ENCODE measurements around the gene DLL4. TPM values are rescaled to one million over a fixed set of nuclear protein-coding genes. Genes with fewer than 3 reads are reported as not detected.
A peak's percentile ranks its signal among the peaks of the same experiment; 100 is the strongest.

The DLL4 gene
- total and polyA plus RNA-seq, 2 experiments from 2014 or later = 2.3 TPM; not detected in 1

GRCh38 chr15:40941068-40941527 lies 12.0 kb downstream of the DLL4 start:
- Histone ChIP-seq H3K79me2 (no peaks in the 10 kb centered on the region), H3K4me3 (no peak overlapping the region), H3K4me2 (peak overlapping the region; percentile 96), H4K20me1 (ENCODE audit: insufficient read depth, poor library complexity, severe bottlenecking) (no peaks in the 10 kb centered on the region), H3K9me3 (ENCODE audit: low read depth) (no peaks in the 10 kb centered on the region), H3K27ac (peak overlapping the region; percentile 84), H3K9me2 (replicated peaks; ENCODE audit: insufficient read depth) (no peaks in the 10 kb centered on the region), H3K4me1 (ENCODE audit: insufficient read depth) (peaks cover 11% of the 10 kb centered on the region), H3K36me3 (replicated peaks; ENCODE audit: insufficient read depth, low read depth) (no peaks in the 10 kb centered on the region), H2AFZ (peak overlapping the region; percentile 38), H3K27me3 (no peaks in the 10 kb centered on the region)
- WGBS (ENCODE audit: low lambda C conversion rate, missing lambda C conversion rate) = 17% methylated on average over 7 of the region's 7 CpGs
- DNase-seq (ENCODE audit: low spot score) = no peak
- no peak for TF ChIP-seq EZH2 (IDR thresholded peaks at IDR 0.05; ENCODE audit: borderline replicate concordance)
- TF ChIP-seq, protein P1, sequence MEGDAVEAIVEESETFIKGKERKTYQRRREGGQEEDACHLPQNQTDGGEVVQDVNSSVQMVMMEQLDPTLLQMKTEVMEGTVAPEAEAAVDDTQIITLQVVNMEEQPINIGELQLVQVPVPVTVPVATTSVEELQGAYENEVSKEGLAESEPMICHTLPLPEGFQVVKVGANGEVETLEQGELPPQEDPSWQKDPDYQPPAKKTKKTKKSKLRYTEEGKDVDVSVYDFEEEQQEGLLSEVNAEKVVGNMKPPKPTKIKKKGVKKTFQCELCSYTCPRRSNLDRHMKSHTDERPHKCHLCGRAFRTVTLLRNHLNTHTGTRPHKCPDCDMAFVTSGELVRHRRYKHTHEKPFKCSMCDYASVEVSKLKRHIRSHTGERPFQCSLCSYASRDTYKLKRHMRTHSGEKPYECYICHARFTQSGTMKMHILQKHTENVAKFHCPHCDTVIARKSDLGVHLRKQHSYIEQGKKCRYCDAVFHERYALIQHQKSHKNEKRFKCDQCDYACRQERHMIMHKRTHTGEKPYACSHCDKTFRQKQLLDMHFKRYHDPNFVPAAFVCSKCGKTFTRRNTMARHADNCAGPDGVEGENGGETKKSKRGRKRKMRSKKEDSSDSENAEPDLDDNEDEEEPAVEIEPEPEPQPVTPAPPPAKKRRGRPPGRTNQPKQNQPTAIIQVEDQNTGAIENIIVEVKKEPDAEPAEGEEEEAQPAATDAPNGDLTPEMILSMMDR (IDR thresholded peaks at IDR 0.05; ENCODE audit: poor library complexity) = no peak

DNA sequence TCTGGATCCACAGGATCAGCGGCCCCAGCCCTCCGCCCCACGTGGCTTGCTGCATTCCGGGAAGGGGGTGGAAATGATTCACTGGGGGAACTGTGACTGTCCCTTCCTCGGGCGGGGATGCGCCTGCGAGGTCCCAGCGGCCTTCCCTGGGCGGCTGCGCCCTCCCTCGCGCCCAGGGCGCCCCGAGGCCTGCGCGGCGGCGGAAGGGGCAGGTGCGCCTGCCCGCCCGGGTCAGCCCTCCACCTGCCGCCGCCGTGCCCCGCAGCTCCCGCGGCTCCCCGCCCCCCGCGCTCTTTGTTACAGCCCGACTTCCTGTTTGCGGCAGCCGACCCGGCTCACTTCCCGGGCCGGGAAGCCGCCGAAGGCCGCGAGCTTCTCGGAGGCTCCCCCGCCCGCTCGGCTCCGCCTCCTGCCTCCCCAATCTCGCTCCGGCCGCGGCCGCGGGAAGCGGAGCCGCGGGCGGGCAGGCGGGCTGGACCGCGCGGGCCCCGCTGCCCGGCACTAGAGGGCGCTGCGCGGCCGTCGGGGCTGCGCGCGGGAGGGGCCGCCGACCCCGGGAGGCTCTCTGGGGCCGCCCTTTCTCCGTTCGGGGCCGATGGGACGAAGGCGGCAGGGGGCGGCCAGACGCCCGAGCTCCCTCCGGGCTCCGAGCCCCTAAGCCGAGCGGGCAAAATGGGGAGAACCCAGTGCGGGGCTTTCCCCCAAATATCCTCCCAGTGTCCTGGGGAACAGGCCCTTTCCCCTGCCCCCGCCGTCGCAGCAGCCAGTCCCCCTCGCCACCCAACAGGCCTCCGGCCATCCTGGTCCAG lies 12.6 kb downstream of the DLL4 start:
- no peaks in the 10 kb centered on the region for H3K79me2 ChIP-seq
- peak overlapping the region; percentile 27 for H3K4me3 ChIP-seq
- H3K9me2 ChIP-seq (replicated peaks; ENCODE audit: insufficient read depth) = no peaks in the 10 kb centered on the region
- H3K4me2 ChIP-seq = peak overlapping the region; percentile 96
- H3K27ac ChIP-seq = peak overlapping the region; percentile 84
- 2% methylated on average over 53 of the region's 92 CpGs for WGBS (ENCODE audit: low lambda C conversion rate, missing lambda C conversion rate)
- H3K4me1 ChIP-seq (ENCODE audit: insufficient read depth) = peaks cover 11% of the 10 kb centered on the region
- H4K20me1 ChIP-seq (ENCODE audit: insufficient read depth, poor library complexity, severe bottlenecking) = no peaks in the 10 kb centered on the region
- peak; percentile 92 for DNase-seq (ENCODE audit: low spot score)
- H3K27me3 ChIP-seq = no peaks in the 10 kb centered on the region
- H3K36me3 ChIP-seq (replicated peaks; ENCODE audit: insufficient read depth, low read depth) = no peaks in the 10 kb centered on the region
- H2AFZ ChIP-seq = peak overlapping the region; percentile 91
- TF ChIP-seq, protein P1 (IDR thresholded peaks at IDR 0.05; ENCODE audit: poor library complexity) = peak; percentile 47
- TF ChIP-seq EZH2phosphoT487 (IDR thresholded peaks at IDR 0.05; ENCODE audit: low read depth, severe bottlenecking, unreplicated experiment) = no peak
- H3K9me3 ChIP-seq (ENCODE audit: low read depth) = no peaks in the 10 kb centered on the region

GRCh38 chr15:40942337-40942854 lies 13.3 kb downstream of the DLL4 start:
- 46% methylated on average over 15 of the region's 15 CpGs for WGBS (ENCODE audit: low lambda C conversion rate, missing lambda C conversion rate)
- Histone ChIP-seq H3K4me2 (peak overlapping the region; percentile 96), H3K27me3 (no peaks in the 10 kb centered on the region), H3K79me2 (no peaks in the 10 kb centered on the region), H3K27ac (peak overlapping the region; percentile 50), H4K20me1 (ENCODE audit: insufficient read depth, poor library complexity, severe bottlenecking) (no peaks in the 10 kb centered on the region), H3K4me3 (peak overlapping the region; percentile 27), H3K9me3 (ENCODE audit: low read depth) (no peaks in the 10 kb centered on the region), H2AFZ (peak overlapping the region; percentile 91), H3K36me3 (replicated peaks; ENCODE audit: insufficient read depth, low read depth) (no peaks in the 10 kb centered on the region), H3K9me2 (replicated peaks; ENCODE audit: insufficient read depth) (no peaks in the 10 kb centered on the region), H3K4me1 (ENCODE audit: insufficient read depth) (peaks cover 11% of the 10 kb centered on the region)
- DNase-seq (ENCODE audit: low spot score) = no peak
- TF ChIP-seq, protein P1 (IDR thresholded peaks at IDR 0.05; ENCODE audit: poor library complexity) = no peak
- TF ChIP-seq EZH2 (IDR thresholded peaks at IDR 0.05; ENCODE audit: borderline replicate concordance) (no peak), EZH2phosphoT487 (IDR thresholded peaks at IDR 0.05; ENCODE audit: low read depth, severe bottlenecking, unreplicated experiment) (no peak)
